ENCODE results near the gene LAPTM5. TPM values are rescaled to one million over a fixed set of nuclear protein-coding genes. Genes with fewer than 3 reads are reported as not detected.
A peak's percentile ranks its signal among the peaks of the same experiment; 100 is the strongest.

The LAPTM5 gene
- total and polyA plus RNA-seq, 2 of the 13 experiments (the other 11 are each of a cell fraction or from before 2014, with no cell fraction given): 0.41 to 0.86 TPM

DNA sequence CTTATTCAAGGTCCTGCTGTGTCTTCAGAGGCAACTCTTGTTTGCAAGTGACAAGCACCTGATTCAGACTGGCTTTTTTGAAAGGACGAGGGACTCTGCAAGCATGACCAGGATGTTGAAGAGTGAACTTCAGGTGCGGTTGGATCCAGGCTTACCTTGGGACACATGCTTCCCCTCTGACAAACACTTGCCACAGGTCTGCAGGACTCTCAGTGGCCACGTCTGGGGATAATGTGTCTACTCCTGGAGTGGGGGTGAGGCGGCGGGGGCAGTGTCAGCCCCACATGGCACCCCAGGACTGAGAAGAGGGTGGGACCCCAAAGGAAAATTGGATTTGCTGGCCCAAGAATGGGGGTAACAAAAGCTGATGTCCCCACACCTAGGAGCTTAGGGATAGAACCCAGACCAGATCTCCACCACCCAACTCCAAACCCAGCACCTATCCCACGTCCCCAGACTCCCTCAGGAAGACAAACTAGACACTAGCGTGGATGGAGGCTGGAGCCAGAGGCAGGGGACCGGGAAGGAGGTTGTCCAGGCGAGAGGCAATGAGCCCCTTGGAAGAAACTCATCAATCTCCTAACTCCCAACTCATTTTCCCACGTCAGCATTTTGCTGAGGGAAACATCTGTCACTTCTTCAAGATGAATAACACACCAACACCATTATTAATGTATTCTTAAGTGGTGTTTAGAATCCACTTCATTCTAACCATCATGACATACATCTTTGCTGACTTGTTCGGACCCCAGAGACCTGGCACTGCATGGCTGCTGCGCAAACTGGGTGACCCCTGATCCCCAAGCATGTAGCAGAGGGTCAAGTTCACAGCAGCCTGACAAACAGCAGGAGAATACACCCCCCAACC lies 32.0 kb upstream of the LAPTM5 start:
- Histone ChIP-seq H2AFZ (ENCODE audit: low read length) (no peak overlapping the region), H3K4me2 (ENCODE audit: low read depth, low read length) (no peak overlapping the region), H4K20me1 (ENCODE audit: insufficient read depth, low read length) (no peaks in the 10 kb centered on the region), H3K27me3 (ENCODE audit: control insufficient read depth in 1 of 2, insufficient read depth in 2 of 2, low read length in 2 of 2) (peaks cover 3 to 5% of the 10 kb centered on the region in 2 experiments; a peak in 2 of 5 replicates), H3K36me3 (replicated peaks in 1 of 2; ENCODE audit: control insufficient read depth in 1 of 2, insufficient read depth in 2 of 2, low read length in 2 of 2) (no peaks in the 10 kb centered on the region), H3K9me3 (ENCODE audit: low read length) (no peaks in the 10 kb centered on the region), H3K79me2 (ENCODE audit: insufficient read depth, low read length) (no peaks in the 10 kb centered on the region), H3K9ac (ENCODE audit: insufficient read depth, low read depth, low read length) (no peak overlapping the region), H3K4me1 (ENCODE audit: insufficient read depth, low read length) (peaks cover 46% of the 10 kb centered on the region), H3K4me3 (replicated peaks in 1 of 3; ENCODE audit: insufficient read depth in 1 of 3, low read depth in 2 of 3, low read length in 3 of 3) (no peak overlapping the region), H3K27ac (ENCODE audit: extremely low read length, insufficient read depth, low read length) (no peak overlapping the region)
- no peak for FAIRE-seq
- BruUV-seq (replicated peaks): no TSS peak
- no peak for DNase-seq (ENCODE audit: low spot score)
- ATAC-seq: no peak
- in situ Hi-C loops (cut with HindIII; ENCODE audit: extremely low pct_ligation_motif_present, low pct_unique_long_range_greater_than_20kb) (no loop called here), intact Hi-C loops (cut with micrococcal nuclease; ENCODE audit: unreplicated experiment) (no loop called here)
- WGBS (ENCODE audit: low lambda C conversion rate): 40% methylated on average over 10 of the region's 12 CpGs
- ChIA-PET CTCF (ENCODE audit: low intra/inter-chr PET ratio, low total read pairs) (no interaction called here), POLR2A (no interaction called here)
- TF ChIP-seq SMAD1 (CRISPR knock-in tag; IDR thresholded peaks at IDR 0.05; ENCODE audit: borderline replicate concordance, low read depth) (no peak), KLF16 (CRISPR knock-in tag; IDR thresholded peaks at IDR 0.05) (no peak), ZFP37 (CRISPR knock-in tag; IDR thresholded peaks at IDR 0.05; ENCODE audit: borderline replicate concordance) (no peak), MAFF (IDR thresholded peaks at IDR 0.05; ENCODE audit: low read depth, low read length) (peak; percentile 91), KDM3A (CRISPR knock-in tag; IDR thresholded peaks at IDR 0.05; ENCODE audit: low read depth) (no peak), THAP11 (CRISPR knock-in tag; IDR thresholded peaks at IDR 0.05) (no peak), MAFK (conservative IDR thresholded peaks at IDR 0.05 in 1 of 2, IDR thresholded peaks at IDR 0.05 in 1 of 2; ENCODE audit: low read length in 2 of 2) (peak; percentile 89 to 94), ZNF614 (CRISPR knock-in tag; IDR thresholded peaks at IDR 0.05; ENCODE audit: borderline replicate concordance) (no peak), PAX8 (CRISPR knock-in tag; IDR thresholded peaks at IDR 0.05; ENCODE audit: borderline replicate concordance) (no peak), SRF (IDR thresholded peaks at IDR 0.05; ENCODE audit: low read depth, low read length) (no peak), NPAS2 (CRISPR knock-in tag; IDR thresholded peaks at IDR 0.05; ENCODE audit: borderline replicate concordance) (no peak), STAT5B (CRISPR knock-in tag; IDR thresholded peaks at IDR 0.05) (no peak), ZNF329 (CRISPR knock-in tag; IDR thresholded peaks at IDR 0.05; ENCODE audit: low read depth) (peak; percentile 84), ZFP36L1 (CRISPR knock-in tag; IDR thresholded peaks at IDR 0.05) (no peak), BHLHE40 (IDR thresholded peaks at IDR 0.05; ENCODE audit: low read length) (no peak)
- TF ChIP-seq, protein P1, sequence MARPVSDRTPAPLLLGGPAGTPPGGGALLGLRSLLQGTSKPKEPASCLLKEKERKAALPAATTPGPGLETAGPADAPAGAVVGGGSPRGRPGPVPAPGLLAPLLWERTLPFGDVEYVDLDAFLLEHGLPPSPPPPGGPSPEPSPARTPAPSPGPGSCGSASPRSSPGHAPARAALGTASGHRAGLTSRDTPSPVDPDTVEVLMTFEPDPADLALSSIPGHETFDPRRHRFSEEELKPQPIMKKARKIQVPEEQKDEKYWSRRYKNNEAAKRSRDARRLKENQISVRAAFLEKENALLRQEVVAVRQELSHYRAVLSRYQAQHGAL (CRISPR knock-in tag; IDR thresholded peaks at IDR 0.05; ENCODE audit: not compliant biosample characterization): no peak
- TF ChIP-seq, protein P2, sequence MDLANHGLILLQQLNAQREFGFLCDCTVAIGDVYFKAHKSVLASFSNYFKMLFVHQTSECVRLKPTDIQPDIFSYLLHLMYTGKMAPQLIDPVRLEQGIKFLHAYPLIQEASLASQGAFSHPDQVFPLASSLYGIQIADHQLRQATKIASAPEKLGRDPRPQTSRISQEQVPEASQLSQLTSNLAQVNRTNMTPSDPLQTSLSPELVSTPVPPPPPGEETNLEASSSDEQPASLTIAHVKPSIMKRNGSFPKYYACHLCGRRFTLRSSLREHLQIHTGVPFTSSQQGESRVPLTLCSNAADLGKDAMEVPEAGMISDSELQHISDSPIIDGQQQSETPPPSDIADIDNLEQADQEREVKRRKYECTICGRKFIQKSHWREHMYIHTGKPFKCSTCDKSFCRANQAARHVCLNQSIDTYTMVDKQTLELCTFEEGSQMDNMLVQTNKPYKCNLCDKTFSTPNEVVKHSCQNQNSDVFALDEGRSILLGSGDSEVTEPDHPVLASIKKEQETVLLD (CRISPR knock-in tag; IDR thresholded peaks at IDR 0.05; ENCODE audit: low read depth): no peak
- TF ChIP-seq, protein P3, sequence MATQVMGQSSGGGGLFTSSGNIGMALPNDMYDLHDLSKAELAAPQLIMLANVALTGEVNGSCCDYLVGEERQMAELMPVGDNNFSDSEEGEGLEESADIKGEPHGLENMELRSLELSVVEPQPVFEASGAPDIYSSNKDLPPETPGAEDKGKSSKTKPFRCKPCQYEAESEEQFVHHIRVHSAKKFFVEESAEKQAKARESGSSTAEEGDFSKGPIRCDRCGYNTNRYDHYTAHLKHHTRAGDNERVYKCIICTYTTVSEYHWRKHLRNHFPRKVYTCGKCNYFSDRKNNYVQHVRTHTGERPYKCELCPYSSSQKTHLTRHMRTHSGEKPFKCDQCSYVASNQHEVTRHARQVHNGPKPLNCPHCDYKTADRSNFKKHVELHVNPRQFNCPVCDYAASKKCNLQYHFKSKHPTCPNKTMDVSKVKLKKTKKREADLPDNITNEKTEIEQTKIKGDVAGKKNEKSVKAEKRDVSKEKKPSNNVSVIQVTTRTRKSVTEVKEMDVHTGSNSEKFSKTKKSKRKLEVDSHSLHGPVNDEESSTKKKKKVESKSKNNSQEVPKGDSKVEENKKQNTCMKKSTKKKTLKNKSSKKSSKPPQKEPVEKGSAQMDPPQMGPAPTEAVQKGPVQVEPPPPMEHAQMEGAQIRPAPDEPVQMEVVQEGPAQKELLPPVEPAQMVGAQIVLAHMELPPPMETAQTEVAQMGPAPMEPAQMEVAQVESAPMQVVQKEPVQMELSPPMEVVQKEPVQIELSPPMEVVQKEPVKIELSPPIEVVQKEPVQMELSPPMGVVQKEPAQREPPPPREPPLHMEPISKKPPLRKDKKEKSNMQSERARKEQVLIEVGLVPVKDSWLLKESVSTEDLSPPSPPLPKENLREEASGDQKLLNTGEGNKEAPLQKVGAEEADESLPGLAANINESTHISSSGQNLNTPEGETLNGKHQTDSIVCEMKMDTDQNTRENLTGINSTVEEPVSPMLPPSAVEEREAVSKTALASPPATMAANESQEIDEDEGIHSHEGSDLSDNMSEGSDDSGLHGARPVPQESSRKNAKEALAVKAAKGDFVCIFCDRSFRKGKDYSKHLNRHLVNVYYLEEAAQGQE (IDR thresholded peaks at IDR 0.05; ENCODE audit: borderline replicate concordance in 1 of 2, low read depth in 1 of 2, low read length in 2 of 2): no peak

Measured in HepG2 (cell line).